ENCODE data around the gene CHPF2. TPM values are rescaled to one million over a fixed set of nuclear protein-coding genes. Genes with fewer than 3 reads are reported as not detected.

The CHPF2 gene
- polyA plus RNA-seq, 1 donor: 25.1 TPM

- no CpG with 5 or more reads among the region's 14 CpGs for WGBS (ENCODE audit: insufficient coverage, low lambda C conversion rate)
- H3K27ac ChIP-seq (ENCODE audit: low read length): no peak overlapping the region
- no peaks in the 10 kb centered on the region for H3K4me1 ChIP-seq (ENCODE audit: control insufficient read depth, insufficient read depth, low read length)
- no peak overlapping the region for H3K4me3 ChIP-seq (ENCODE audit: low read length)
- peaks cover 27% of the 10 kb centered on the region for H3K27me3 ChIP-seq (ENCODE audit: control insufficient read depth, insufficient read depth, low read length)
- H3K9me3 ChIP-seq (ENCODE audit: control insufficient read depth, low read depth, low read length): no peaks in the 10 kb centered on the region
- no peaks in the 10 kb centered on the region for H3K36me3 ChIP-seq (ENCODE audit: control insufficient read depth, insufficient read depth, low read length)
- no peak for DNase-seq
Observed at GRCh38 chr7:151193203-151193978, 38.9 kb upstream of the CHPF2 start.

- Histone ChIP-seq H3K4me1 (ENCODE audit: control insufficient read depth, insufficient read depth, low read length) (no peaks in the 10 kb centered on the region), H3K27ac (ENCODE audit: low read length) (no peak overlapping the region), H3K9me3 (ENCODE audit: control insufficient read depth, low read depth, low read length) (no peaks in the 10 kb centered on the region), H3K27me3 (ENCODE audit: control insufficient read depth, insufficient read depth, low read length) (peaks cover 27% of the 10 kb centered on the region), H3K4me3 (ENCODE audit: low read length) (no peak overlapping the region), H3K36me3 (ENCODE audit: control insufficient read depth, insufficient read depth, low read length) (no peaks in the 10 kb centered on the region)
- no peak for DNase-seq
- no CpG with 5 or more reads among the region's 7 CpGs for WGBS (ENCODE audit: insufficient coverage, low lambda C conversion rate)
Observed at GRCh38 chr7:151194188-151194587, 38.1 kb upstream of the CHPF2 start.

GRCh38 chr7:151195616-151196450 lies 36.5 kb upstream of the CHPF2 start:
- H3K27ac ChIP-seq (ENCODE audit: low read length): no peak overlapping the region
- no peaks in the 10 kb centered on the region for H3K9me3 ChIP-seq (ENCODE audit: control insufficient read depth, low read depth, low read length)
- no peaks in the 10 kb centered on the region for H3K4me1 ChIP-seq (ENCODE audit: control insufficient read depth, insufficient read depth, low read length)
- DNase-seq: no peak
- WGBS (ENCODE audit: insufficient coverage, low lambda C conversion rate): no CpG with 5 or more reads among the region's 19 CpGs
- peaks cover 24% of the 10 kb centered on the region for H3K27me3 ChIP-seq (ENCODE audit: control insufficient read depth, insufficient read depth, low read length)
- H3K4me3 ChIP-seq (ENCODE audit: low read length): no peak overlapping the region
- no peaks in the 10 kb centered on the region for H3K36me3 ChIP-seq (ENCODE audit: control insufficient read depth, insufficient read depth, low read length)

DNA sequence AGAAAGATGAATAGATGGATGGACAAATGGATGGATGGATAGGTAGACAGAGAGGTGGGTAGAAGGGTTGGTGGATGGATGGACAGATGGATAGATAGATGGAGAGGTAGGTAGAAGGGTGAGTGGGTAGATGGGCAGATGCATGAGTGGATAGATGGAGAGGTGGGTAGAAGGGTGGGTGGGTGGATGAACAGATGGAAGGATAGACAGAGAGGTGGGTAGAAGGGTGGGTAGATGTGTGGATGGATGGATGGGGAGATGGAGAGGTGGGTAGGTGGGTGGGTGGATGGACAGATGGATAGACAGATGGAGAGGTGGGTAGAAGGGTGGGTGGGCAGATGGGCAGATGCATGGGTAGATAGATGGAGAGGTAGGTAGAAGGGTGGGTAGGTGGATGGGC lies 34.4 kb upstream of the CHPF2 start:
- H3K4me3 ChIP-seq (ENCODE audit: low read length): no peak overlapping the region
- H3K36me3 ChIP-seq (ENCODE audit: control insufficient read depth, insufficient read depth, low read length): no peaks in the 10 kb centered on the region
- no peaks in the 10 kb centered on the region for H3K9me3 ChIP-seq (ENCODE audit: control insufficient read depth, low read depth, low read length)
- peaks cover 29% of the 10 kb centered on the region for H3K27me3 ChIP-seq (ENCODE audit: control insufficient read depth, insufficient read depth, low read length)
- no peak for DNase-seq
- no peak overlapping the region for H3K27ac ChIP-seq (ENCODE audit: low read length)
- no peaks in the 10 kb centered on the region for H3K4me1 ChIP-seq (ENCODE audit: control insufficient read depth, insufficient read depth, low read length)

GRCh38 chr7:151198945-151199848 lies 33.1 kb upstream of the CHPF2 start:
- DNase-seq: peak; percentile 12 to 23
- H3K9me3 ChIP-seq (ENCODE audit: control insufficient read depth, low read depth, low read length): no peaks in the 10 kb centered on the region
- H3K4me1 ChIP-seq (ENCODE audit: control insufficient read depth, insufficient read depth, low read length): no peaks in the 10 kb centered on the region
- no peaks in the 10 kb centered on the region for H3K36me3 ChIP-seq (ENCODE audit: control insufficient read depth, insufficient read depth, low read length)
- H3K4me3 ChIP-seq (ENCODE audit: low read length): no peak overlapping the region
- H3K27ac ChIP-seq (ENCODE audit: low read length): no peak overlapping the region
- no CpG with 5 or more reads among the region's 30 CpGs for WGBS (ENCODE audit: insufficient coverage, low lambda C conversion rate)
- H3K27me3 ChIP-seq (ENCODE audit: control insufficient read depth, insufficient read depth, low read length): peaks cover 38% of the 10 kb centered on the region

GRCh38 chr7:151201344-151201743 lies 30.9 kb upstream of the CHPF2 start:
- Histone ChIP-seq H3K36me3 (ENCODE audit: control insufficient read depth, insufficient read depth, low read length) (no peaks in the 10 kb centered on the region), H3K4me3 (ENCODE audit: low read length) (no peak overlapping the region), H3K4me1 (ENCODE audit: control insufficient read depth, insufficient read depth, low read length) (no peaks in the 10 kb centered on the region), H3K27me3 (ENCODE audit: control insufficient read depth, insufficient read depth, low read length) (peaks cover 42% of the 10 kb centered on the region), H3K27ac (ENCODE audit: low read length) (no peak overlapping the region), H3K9me3 (ENCODE audit: control insufficient read depth, low read depth, low read length) (no peaks in the 10 kb centered on the region)
- WGBS (ENCODE audit: insufficient coverage, low lambda C conversion rate): no CpG with 5 or more reads among the region's 3 CpGs
- DNase-seq: no peak

DNA sequence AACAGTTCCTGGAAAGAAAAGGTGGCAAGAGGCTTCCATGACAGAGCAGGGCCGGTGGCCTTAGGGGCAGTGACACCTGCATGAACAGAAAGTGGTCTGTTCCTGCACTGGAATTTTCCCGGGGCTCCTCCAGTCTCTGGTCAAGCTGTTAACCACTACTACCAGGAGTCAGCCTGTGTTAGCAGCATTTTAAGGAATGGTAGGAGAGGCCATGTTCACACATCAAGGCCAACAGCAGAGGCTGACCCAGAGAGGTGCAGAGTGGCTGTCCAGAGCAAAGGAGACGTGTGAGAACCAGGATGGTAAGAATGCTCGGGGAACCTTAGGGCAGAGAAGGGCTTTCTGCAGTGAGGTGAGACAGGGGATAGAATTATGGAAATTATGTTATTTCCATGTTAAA lies 30.5 kb upstream of the CHPF2 start:
- no peak for DNase-seq
- no CpG with 5 or more reads among the region's 4 CpGs for WGBS (ENCODE audit: insufficient coverage, low lambda C conversion rate)
- Histone ChIP-seq H3K9me3 (ENCODE audit: control insufficient read depth, low read depth, low read length) (no peaks in the 10 kb centered on the region), H3K4me1 (ENCODE audit: control insufficient read depth, insufficient read depth, low read length) (no peaks in the 10 kb centered on the region), H3K27me3 (ENCODE audit: control insufficient read depth, insufficient read depth, low read length) (peaks cover 39% of the 10 kb centered on the region), H3K36me3 (ENCODE audit: control insufficient read depth, insufficient read depth, low read length) (no peaks in the 10 kb centered on the region), H3K27ac (ENCODE audit: low read length) (no peak overlapping the region), H3K4me3 (ENCODE audit: low read length) (no peak overlapping the region)

- no peaks in the 10 kb centered on the region for H3K9me3 ChIP-seq (ENCODE audit: control insufficient read depth, low read depth, low read length)
- no peaks in the 10 kb centered on the region for H3K4me1 ChIP-seq (ENCODE audit: control insufficient read depth, insufficient read depth, low read length)
- WGBS (ENCODE audit: insufficient coverage, low lambda C conversion rate): no CpG with 5 or more reads among the region's 9 CpGs
- no peak overlapping the region for H3K4me3 ChIP-seq (ENCODE audit: low read length)
- no peak for DNase-seq
- H3K27ac ChIP-seq (ENCODE audit: low read length): no peak overlapping the region
- peaks cover 36% of the 10 kb centered on the region for H3K27me3 ChIP-seq (ENCODE audit: control insufficient read depth, insufficient read depth, low read length)
- H3K36me3 ChIP-seq (ENCODE audit: control insufficient read depth, insufficient read depth, low read length): no peaks in the 10 kb centered on the region
Observed at GRCh38 chr7:151202836-151203235, 29.4 kb upstream of the CHPF2 start.

GRCh38 chr7:151204383-151205032 lies 27.8 kb upstream of the CHPF2 start:
- WGBS (ENCODE audit: insufficient coverage, low lambda C conversion rate): no CpG with 5 or more reads among the region's 48 CpGs
- Histone ChIP-seq H3K27me3 (ENCODE audit: control insufficient read depth, insufficient read depth, low read length) (peaks cover 34% of the 10 kb centered on the region), H3K36me3 (ENCODE audit: control insufficient read depth, insufficient read depth, low read length) (no peaks in the 10 kb centered on the region), H3K9me3 (ENCODE audit: control insufficient read depth, low read depth, low read length) (no peaks in the 10 kb centered on the region), H3K4me3 (ENCODE audit: low read length) (no peak overlapping the region), H3K4me1 (ENCODE audit: control insufficient read depth, insufficient read depth, low read length) (no peaks in the 10 kb centered on the region), H3K27ac (ENCODE audit: low read length) (no peak overlapping the region)
- DNase-seq: no peak

DNA sequence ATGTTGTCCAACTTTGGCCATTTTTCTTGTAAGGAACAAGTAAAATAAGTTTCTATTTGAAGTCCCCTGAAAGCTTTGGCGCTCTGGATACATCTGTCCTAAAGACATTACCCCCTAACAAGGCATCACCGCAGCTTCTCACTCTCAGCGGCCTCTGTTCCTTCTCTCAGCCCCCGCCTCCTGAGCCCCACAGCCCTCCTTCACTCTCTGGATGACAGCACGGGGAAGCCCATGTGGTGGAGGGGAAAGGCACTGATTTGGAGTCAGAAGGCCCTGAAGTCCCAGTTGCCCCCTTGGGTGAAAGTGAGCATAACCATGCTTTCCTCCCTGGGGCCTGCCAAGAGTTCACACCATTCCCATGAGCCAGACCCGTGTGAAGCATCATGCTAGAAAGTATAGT lies 26.6 kb upstream of the CHPF2 start:
- no peak for DNase-seq
- Histone ChIP-seq H3K27me3 (ENCODE audit: control insufficient read depth, insufficient read depth, low read length) (peaks cover 32% of the 10 kb centered on the region), H3K27ac (ENCODE audit: low read length) (no peak overlapping the region), H3K4me3 (ENCODE audit: low read length) (no peak overlapping the region), H3K9me3 (ENCODE audit: control insufficient read depth, low read depth, low read length) (no peaks in the 10 kb centered on the region), H3K36me3 (ENCODE audit: control insufficient read depth, insufficient read depth, low read length) (no peaks in the 10 kb centered on the region), H3K4me1 (ENCODE audit: control insufficient read depth, insufficient read depth, low read length) (no peaks in the 10 kb centered on the region)
- no CpG with 5 or more reads among the region's 6 CpGs for WGBS (ENCODE audit: insufficient coverage, low lambda C conversion rate)

Measured in large intestine (tissue), 3 donors.